Renal pelvis (tissue), 4 donors: ENCODE results near the gene WDR86. TPM values are rescaled to one million over a fixed set of nuclear protein-coding genes. Genes with fewer than 3 reads are reported as not detected.

Source experiments
- DNase-seq: peaks from one replicate; pipeline ENCODE4 v3.0.0-alpha.2; 2013
- polyA plus RNA-seq, 3 donors: library from polyadenylated mRNA; unstranded; fragments of 120-200 nt; gene quantifications; one replicate each; pipeline ENCODE4 v1.2.1, GENCODE V29; 2013; ENCODE audit not compliant: insufficient read length in 3 of 3

The WDR86 gene
- polyA plus RNA-seq, 3 donors, result 34.9 to 49.6 (median 49.5) TPM

DNA sequence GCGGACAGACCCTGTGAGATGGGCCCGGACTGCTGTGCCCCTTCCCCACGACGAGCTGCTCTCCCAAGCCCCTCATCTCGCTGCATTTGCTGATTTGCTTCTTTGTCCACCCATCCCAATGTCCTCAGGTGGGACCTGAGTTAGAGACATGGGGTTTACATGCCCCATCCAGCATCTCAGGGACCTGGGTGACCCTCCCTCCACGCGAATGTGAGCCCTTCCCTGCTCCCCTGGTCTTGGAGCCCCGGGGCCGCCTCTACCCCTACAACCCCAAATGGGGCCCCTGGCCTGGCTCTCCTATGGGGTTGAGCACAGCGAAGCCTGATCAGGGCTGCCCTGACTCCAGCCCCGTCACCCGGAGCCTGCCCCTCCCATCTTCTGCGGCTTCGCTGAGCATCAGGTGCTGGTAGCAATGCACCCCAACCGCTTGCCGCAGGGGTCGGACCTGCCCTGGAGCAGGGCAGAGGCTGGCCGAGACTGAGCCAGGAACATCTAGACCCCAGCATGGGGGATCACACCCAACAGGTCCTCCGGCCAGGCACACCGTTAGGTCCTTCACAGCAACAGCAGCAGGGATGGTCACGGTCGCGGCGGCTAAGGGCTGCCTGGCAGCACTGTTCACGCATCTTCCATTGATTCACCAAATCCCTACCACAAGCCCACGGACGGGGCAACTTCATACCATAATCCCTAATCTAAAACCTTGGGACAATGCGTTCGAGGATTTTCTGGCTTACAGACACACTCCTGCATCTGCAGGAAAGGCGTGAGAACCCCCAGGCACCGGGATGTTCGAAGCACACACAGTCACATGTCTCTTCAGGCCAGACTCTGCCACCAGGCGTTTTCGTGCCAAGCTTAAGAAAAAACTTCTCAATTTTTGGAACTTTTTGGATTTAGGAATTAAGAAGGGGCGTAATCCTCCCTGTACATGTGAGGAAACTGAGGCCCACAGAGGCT, 15.5 kb downstream of the WDR86 start:
- DNase-seq, result no peak

DNA sequence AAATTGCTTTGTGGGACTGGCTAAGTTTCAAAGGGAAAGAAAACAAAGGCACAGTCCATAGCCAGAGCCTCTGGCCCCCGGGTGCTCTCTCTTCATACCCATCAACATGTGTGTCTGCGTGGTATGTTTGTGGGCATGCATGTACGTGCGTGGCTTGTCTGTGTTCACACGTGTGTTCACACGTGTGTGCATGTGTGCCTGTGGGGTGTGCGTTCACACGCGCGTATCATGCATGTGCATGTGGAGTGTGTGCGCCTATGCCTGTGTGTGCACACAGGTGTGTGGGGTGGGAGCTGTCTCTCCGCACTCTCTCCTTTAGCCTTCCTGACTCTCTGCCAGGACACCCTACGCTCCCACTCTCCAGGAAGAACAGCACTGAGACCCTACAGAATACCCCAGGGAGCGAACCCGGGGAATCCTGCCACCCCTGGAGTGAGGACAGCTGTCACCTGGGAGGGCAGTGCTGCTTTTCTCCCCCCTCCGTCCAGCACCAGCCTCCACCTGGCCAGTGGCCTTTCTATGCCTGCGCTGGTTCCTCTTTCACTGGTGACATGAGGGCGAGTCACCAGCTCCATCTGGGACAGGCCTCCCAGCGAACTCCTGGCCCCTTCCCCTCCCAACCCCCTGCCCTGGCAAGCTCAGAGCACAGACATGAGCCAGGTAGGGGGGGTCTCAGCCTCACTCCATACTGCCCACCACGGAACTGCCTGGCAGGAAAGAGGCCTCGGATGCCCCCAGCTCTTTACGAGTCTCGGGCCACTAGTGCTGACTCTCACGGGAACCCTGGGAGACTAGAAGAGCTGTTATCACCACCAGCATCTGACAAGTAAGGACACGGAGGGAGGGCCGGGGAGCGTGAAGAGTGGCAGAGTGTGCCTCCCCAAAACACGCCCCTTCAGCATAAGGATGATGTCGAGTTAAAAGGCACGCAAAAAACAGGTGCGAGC, 16.5 kb downstream of the WDR86 start:
- no peak for DNase-seq

DNA sequence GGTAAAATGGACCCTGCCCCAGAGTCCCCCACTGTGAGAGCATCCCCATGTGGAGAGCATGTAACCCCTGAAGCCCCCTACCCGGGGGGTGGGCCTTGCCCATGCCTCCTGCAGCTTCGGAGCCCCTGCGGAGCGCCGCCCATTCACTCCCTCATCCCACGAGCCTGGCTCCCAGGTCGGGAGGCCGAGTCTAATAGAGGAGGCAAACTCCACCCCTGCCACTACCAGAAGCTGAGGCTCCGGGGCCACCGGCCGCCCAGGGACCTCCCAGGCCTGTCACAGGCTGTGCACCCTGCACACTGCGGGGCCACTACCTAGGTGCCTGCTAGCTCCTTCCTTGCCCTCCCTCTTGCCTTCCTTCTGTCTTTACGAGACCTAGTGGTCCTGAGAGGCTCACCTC, 17.4 kb downstream of the WDR86 start:
- no peak for DNase-seq

DNA sequence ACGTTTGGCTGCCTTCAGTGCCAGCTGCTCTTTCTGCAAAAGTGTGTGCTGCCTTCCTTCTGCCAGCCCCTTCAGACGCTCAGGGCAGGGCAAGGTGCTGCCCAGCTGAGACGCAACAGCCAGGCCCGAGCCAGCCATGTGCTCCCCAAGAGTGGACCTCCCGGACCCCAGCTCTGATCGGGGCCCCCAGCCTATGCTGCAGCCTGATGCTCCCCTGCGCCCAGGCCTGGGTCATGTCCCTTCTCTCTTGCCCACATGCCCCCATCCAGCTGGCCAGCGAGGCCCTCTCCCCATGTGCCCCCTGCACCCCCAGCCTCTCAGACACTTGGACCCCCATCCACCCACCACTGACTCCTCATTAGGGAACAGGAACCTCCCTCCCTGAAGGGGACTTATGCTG, 17.8 kb downstream of the WDR86 start:
- no peak for DNase-seq

DNA sequence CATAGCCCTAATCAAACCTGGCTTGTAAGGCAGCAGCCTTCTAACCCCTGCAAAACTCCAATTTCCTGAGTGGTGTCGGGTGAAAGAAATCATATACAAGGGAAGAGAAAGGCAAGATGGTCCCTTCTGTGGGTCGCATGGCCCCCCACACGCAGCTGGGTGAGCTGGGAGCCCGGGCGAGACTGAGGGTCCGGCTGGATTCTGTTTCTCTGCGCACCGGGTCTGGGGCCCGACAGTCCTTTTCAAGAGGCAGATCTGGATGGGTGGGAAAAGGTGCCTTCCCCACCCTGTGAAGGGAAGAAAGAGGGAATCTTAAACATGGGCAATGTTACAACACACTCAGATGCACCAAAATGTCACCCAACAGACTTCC, 18.5 kb downstream of the WDR86 start:
- no peak for DNase-seq

DNA sequence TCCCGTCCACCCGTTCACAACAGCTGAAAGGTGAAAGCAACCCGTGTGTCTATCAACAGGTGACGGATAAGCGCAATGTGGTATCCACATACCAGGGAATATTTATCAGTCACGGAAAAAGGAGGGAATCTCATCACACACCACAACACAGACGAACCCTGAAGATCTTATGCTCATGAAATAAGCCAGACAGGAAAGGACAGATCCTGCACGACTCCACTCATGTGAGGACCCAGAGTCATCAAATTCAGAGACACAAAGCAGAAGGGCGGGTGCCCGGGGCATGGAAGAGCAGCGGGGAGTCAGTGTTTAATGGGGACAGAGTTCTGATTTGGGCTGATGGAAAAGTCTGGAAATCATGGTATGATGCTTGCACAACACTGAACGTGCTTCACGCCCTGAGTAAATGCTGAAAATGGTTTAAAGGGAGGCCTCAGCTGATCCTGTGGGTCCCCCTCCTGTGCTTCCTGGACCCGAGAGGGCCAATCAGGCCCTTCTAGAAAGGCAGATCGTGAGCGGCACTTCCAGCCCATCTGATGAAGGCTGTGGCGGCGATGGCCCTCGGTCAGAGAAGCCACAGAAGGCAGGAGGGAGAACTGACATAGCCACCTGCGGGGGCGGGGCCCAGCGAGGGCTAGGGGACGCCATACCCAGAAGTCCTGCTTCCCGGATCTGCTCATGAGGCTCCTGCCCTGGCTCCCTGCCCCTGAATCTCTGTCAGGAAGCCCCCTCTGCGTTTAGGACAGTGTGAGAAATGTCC, 19.1 kb downstream of the WDR86 start:
- DNase-seq, result no peak

DNA sequence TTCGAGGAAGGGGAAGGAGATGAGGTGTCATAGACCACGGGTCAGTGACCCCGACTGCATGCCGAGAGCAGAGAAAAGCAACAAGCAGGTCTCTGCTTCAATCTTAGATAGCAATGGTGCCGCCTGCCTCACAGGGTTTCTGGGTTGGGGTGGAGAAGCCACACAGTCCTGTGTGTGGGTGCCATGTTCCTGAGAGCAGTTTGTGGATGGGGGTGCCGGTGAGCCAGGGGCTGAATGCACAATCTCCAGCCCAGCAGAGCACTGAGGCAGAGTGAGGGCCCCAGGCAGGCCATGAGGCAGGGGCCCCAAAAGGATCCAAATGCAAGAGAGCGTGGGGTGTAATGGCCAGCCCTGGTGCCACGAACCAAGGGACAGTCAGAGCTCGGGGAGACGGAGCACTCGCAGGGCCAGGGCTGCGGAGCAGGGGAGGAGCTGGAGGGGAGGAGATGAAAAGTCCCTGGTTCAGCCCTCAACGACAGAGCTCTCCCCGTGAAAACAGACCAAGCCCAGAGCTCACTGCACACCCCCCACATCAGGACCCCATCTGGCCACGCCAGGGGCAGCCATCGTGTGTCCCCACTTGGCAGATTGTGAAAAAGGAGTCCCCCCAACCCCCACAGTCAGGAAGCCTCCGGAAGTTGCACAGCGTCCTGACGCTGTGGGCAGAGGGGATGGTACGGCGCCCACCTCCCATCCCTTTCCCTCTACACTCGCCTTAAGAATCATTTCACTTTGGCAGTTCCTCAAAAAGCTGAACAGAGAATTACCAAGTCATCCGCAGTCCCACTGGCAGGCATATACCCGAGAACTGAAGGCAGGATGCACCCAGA, 19.9 kb downstream of the WDR86 start:
- DNase-seq, result no peak

DNA sequence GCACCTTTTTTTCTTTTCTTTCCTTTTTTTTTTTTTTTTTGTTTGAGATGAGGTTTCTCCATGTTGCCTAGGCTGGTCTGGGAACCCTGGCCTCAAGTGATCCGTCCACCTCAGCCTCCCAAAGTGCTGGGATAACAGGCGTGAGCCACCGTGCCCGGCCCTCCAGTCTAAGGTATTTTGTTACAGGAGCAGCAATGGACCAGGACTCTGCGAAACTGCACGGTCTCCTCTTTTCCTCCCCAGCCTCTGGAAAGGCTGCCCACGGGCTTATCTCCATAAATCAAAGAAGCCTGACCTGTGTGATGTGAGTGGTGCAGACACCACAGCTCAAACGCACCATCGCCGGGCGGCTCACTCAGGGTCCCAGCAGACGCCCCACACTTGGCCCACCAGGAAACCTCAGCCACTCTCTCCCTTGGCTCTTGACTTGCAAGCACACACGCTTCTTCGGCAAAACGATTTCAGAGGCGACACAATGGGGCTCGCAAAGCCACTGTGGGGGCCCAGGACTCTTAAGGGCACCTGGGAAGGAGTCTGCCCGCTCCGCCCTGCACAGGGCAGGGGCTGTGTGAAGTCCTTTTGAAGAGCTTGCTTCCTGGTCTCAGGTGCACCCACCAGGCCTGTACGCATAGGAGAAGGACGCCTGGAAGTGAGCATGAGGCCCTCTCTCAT, 20.6 kb downstream of the WDR86 start:
- DNase-seq, result no peak

DNA sequence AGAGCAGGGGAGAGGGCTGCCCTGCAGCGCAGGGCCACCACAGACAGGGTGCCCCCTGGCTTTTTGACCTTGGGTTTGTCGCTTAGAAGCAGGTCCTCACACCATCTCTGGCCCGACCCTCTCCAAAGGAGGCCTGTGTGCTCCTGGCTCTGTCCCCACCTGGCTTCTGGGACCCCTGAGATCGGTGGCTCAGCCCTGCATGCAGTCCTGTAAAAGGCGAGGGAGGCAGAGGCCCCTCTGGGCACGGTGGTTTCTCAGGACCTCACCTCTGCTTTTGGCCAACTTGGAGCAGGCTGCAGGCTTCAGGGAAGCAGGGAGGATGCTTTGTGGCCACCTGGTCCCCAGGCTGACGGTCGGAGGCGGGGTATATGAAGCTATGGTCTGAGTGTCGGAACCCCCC, 21.4 kb downstream of the WDR86 start:
- no peak for DNase-seq

DNA sequence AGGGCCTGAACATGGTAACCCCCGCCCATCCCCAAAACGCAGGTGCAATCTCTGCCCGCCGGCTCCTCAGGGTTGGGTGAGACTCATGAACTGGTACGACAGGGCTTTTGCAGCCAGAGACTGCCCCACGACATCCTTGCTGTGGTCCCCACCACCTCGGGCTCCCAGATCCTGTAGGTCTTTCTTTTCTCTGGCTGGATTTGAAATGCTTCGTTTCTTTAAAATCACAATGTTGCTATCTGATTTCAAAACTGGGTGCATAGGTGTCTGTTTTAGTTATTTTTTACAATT, 21.9 kb downstream of the WDR86 start:
- no peak for DNase-seq

DNA sequence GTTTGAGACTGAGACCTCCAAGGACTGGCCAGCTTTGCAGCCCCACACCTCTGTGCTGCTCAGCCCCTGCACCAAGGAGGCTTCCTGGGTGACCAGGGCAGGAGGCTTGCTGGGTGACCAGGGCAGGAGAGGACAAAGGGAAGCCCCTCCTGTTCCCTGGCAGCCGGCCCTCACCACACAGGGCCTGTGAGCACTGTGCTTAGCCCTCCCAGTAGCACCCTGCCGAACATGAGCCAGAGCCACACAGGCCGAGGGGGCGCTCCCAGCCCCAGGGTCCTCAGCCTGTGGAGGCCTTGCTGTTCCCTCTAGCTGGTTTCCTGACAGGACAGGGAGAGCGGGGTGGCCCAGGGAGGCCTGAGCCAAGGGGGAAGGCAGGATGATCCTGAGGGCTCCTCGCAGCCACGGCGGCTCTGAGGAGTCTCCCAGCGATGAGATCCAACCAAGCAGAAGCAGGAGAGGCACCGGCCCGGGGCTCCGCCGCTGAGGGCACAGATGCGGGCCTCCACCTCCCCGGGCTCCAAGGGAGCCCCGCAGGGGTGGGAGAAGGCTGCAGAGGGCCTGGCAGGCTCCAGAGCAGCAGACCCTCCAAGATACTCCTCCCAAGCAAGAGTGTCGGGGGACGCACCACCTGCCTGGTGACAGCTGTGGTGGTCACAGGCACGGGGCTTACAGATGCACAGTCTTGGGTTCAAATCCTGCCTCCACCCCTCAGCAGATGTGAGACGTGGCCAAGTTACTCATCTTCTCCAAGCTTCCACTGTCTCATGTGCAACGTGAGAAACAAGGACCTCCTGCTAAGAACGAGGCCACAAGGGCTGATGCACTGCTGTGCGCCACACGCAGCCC, 22.5 kb downstream of the WDR86 start:
- DNase-seq, result no peak

DNA sequence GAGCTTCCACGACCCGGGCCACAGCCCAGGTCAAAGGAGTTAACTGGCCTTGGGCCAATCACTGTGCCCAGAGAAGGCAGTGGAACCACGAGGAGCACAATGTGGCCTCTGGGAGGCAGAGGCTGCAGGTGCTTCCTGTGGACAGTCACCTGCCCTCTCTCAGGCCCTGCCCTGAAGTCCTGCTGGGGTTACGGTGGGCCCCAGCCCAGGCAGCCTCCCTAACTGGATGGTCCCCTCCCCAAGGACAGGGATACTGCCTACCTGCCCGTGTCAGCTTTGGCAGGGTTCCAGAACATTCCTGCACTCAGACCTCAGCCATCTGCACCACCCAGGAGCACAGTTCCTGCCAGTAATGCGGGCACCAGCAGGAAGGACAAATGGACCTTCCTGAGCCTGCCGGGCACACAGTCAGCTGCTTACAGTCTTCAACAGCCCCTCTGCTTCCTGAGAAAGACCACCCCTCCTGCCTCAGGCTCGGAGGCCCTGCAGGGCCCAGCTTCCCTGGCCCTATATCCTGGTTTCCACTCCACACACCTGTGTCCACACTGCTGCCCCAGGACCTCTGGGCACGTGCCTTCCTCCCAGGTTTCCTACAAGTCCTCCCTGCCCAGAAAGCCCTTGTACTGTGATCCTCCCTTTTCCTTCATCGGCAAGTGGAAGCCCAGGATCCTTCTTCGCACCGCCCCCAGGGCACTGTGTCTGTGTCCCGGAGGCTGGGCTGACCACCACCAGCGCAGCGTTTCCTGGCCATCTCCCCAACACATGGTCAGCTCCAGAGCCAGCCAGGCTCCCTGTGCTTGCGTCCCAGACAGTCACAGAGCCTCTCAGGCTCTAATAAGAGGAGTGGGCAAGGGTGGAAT, 23.3 kb downstream of the WDR86 start:
- DNase-seq, result no peak

DNA sequence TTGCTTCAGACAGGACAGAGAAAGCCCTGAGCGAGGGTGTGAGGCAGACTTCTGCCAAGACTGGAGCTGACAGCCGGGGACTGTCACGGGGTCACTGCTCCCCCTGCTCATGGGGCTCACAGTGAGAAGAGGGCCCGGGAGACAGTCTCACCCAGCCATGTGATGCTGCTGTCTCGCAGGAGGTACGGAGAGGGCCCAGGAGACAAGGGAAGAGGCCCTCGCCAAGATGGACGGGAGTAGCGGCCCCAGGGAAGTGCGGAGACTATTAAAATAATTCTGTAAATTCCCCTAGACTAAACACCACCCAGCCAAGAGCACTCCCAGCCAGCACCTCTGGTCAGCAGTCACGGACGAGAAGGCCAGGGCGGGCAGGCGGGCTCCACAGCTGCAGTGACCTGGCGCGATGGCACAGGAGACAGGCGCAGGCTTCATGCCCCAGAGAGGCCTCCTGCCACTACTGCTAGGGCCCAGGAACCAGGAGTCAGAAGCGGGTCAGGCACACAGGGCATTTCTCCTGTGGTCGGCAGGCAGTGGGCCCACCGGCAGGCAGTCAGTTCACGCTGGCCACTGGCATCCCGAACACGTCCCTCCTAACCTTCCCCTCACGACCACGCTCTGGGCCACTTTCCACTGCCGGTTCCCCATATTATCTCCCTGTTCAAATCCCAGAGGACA, 24.1 kb downstream of the WDR86 start:
- DNase-seq, result no peak

DNA sequence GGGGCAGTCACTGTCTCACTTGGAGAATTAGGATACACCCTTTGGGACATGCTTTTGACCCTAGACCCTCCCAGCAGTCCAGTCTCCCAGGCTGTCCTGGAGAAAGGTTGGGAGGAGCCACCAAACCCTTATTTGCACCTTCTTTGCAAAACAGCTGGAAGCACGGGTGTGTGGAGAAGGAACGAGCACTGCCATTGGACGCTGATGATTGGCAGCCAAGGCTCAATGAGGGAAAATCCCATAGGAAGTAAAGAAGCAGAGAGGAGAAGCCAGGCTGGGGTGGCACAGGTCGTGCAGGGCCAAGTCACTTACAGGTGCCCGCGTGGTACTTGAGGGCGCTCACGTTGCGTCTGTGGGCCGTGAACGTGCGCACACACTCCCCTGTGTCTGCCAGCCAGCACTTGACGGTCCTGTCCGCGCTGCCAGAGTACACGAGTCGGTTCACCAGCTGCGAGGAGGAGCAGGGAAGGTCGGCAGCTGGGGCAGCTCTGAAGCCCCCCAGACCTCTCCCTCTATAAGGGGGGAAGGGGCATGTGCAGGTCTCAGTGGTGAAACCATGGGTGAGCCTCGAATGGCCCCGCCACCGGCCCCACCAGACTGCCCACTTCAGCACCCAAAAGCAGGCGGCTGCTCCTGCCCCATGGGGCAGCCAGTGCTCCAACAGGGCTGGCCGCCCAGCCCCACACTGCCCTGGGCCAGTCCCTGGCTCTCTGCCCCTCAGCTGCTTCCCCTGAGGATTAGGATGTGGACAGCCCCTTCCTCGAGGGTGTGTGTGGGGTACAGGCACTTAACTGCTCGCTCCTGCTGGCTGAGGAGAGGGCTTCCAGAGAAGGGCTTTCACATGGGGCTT, 24.8 kb downstream of the WDR86 start:
- no peak for DNase-seq

DNA sequence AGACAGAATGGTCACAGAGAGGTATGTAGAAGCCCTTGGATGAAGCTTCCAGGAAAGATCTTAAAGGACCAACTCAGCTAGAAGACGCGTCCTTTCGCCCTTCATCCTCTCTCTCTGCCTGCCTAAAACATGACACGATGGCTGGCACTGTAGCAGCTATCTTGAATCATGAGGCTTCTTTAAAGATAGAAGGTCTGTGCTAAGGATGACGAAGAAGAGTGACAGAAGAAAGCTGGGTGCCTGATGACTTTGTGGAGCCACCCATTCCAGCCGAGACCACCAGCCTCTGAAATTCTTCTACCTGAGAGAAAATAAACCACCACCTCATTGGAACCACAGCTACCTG, 25.5 kb downstream of the WDR86 start:
- DNase-seq, result no peak

DNA sequence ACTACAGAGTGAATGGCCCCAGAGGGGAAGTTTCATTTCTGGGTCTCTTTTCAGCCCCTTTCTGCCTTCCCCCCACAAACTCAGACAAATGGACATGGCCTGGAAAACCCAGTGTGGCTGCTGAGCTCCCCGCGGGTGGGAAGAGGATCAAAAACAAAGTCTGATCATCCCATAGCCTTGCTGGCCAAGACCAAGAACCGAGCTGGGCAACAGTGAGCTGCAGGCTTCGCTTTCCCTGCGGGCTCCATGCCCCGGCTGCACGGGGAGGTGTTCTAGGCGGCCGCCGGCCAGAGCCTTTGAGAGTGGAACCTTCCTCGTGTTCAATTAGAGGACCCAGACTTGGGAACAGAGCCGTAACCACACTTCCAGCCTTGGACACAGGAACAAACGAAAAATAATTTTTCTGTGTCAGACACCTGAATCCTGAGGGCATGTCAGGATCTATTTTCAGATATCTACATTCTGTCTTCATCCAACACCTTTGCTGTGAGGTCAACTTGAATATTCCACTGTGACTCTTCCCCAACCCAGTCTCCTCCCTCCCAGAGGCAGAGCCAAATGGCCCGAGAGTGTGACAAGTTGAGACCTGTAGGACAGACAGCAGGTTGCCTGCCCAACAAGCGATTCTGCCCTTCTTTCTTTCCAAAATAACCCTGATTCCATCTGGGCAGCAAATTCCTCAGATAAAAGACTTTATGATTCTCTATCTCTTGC, 26.0 kb downstream of the WDR86 start:
- no peak for DNase-seq
